Coronary artery (tissue), 2 donors: ENCODE data around the gene PSMD3.

Source experiments
- DNase-seq: peaks from one replicate; pipeline ENCODE4 v3.0.0-alpha.2; 2017; ENCODE audit warnings: low spot score
- H3K27ac ChIP-seq, 2 donors: fragments of 200-600 bp; sonication (generic); one replicate each; pipeline ENCODE4 v1.5.1; 2016 to 2019
- H3K4me3 ChIP-seq: fragments of 200-600 bp; sonication (generic); 2 replicates; pipeline ENCODE4 v1.5.1; 2016; ENCODE audit warnings: mild to moderate bottlenecking, moderate library complexity
- CTCF ChIP-seq: fragments of 200-600 bp; sonication (generic); IDR thresholded peaks from one replicate; pipeline ENCODE4 v1.5.1; 2019; ENCODE audit warnings: antibody characterized with exemption

Gene PSMD3

DNA sequence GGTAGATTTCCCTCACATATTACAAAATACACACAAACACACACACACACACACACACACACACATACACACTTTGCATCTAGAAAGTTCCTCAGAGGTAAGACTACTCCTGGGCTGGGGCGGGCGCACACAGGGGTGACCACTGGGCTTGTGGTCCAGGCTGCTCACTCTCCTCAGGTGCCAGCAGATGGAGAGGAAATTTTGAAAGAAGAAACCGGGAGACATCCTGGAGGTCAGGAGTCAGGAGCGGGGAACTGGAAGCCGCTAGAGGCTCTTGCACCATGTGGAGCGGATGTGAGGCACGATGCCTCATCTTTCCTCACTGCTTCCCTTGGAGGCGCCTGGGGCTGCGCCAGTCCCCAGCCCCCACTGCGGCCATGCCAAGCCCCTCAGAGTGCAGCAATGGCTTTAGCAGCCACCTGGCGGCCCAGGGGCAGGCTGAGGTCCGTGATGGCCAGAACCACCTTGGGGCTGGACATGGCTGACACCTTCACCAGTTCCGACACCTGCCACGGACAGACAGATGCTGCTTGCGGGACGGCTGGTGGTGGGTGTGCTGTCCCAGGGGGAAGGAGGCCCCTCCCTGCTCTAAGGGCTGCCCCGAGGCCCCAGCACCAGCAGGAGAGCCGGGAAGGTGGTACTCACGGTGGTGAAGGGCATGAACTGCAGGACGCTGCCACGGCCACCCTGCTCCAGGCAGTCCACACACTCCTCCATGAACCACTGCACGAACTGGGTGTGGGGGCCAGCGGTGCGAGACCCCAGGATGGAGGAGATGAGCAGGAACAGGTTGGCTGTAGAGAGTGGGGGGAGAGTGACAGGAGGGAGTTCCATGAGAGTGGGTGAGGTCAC lies 38.8 kb downstream of the PSMD3 start:
- DNase-seq, result no peak
- TF ChIP-seq CTCF, result no peak
- H3K4me3 ChIP-seq, result no peak overlapping the region
- H3K27ac ChIP-seq, result peak overlapping the region in 1 of 2 donors; percentile 63

DNA sequence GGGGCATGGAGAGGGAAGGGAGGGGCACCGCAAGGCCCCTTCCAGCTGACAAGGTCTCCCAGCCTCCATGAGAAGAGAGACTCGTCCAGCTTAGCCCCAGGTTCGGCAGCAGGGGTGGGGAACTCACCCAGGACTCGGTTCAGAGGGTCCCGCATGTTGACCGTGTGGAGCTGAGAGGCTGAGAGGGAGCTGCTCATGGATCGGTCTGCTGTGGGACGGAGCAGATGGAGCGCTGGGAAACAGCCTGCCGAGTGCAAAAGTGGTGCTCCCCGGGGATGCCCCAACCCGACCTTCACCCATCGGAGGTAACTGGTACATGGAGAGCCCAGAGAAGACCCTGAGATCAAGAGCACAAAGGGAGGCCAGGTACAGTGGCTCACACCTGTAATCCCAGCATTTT lies 39.5 kb downstream of the PSMD3 start:
- H3K27ac ChIP-seq, result peak overlapping the region in 1 of 2 donors; percentile 47
- no peak for TF ChIP-seq CTCF
- H3K4me3 ChIP-seq, result no peak overlapping the region
- DNase-seq, result no peak

- Histone ChIP-seq H3K27ac (peak overlapping the region; percentile 19 to 73), H3K4me3 (no peak overlapping the region)
- DNase-seq, result no peak
- no peak for TF ChIP-seq CTCF
These were observed 40.9 kb downstream of the PSMD3 start for GRCh38 chr17:40021451-40021971.

- Histone ChIP-seq H3K27ac (peak overlapping the region in 1 of 2 donors; percentile 73), H3K4me3 (no peak overlapping the region)
- DNase-seq, result no peak
- TF ChIP-seq CTCF, result no peak
These were observed 41.9 kb downstream of the PSMD3 start for GRCh38 chr17:40022497-40022896.

GRCh38 chr17:40022961-40023541 lies 42.4 kb downstream of the PSMD3 start:
- H3K4me3 ChIP-seq, result no peak overlapping the region
- DNase-seq, result no peak
- TF ChIP-seq CTCF, result no peak
- H3K27ac ChIP-seq, result no peak overlapping the region

DNA sequence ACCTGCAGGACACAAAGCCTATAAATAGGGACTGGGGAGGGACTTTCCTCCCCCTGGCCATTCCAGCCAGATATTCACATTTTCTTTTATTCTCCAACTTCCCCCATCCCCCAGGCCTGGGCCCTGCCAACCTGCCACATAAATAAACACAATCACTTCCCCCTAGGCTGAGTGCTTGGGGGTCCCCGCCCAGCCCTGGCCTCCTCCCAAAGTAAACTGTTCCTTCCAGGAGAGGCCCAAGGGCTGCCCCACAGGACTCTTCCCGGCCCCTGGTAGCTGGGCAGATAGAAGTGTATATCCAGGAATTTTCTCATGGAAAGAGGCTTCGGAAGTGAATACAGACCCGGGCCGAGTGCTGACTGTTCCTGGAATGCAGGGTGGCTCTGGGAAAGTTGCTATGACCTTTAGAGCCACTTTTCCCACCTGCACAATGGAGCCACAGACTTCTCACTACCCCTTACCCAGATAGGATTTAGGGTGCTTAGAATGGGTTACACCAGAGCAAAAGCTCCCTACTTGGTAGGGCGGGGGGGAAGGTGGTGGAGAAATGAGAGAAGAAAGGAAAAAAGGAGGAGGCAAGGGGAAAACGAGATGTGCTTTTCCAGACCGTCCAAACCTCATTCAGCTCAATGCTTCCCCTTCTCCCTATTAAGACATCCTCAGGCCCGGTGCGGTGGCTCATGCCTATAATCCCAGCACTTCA lies 43.1 kb downstream of the PSMD3 start:
- H3K27ac ChIP-seq, result no peak overlapping the region
- H3K4me3 ChIP-seq, result no peak overlapping the region
- no peak for TF ChIP-seq CTCF
- DNase-seq, result no peak
